GM23338 (cell line): ENCODE results near the gene KCNN2. TPM values are rescaled to one million over a fixed set of nuclear protein-coding genes. Genes with fewer than 3 reads are reported as not detected.

ENCODE experiments used
- ATAC-seq: fragments of 200-7000 bp; cut with Tn5 transposase; 3 replicates; pipeline ENCODE4 v1.9.1; 2020
- DNase-seq: peaks from one replicate; pipeline ENCODE4 v3.0.0-alpha.2; 2015; ENCODE audit warnings: low spot score
- H2AFZ ChIP-seq: fragments of 200-600 bp; sonication (generic); 2 replicates; pipeline ENCODE4 v1.8.0; 2016; ENCODE audit warnings: antibody characterized with exemption, mild to moderate bottlenecking, moderate library complexity
- H3F3A ChIP-seq: fragments of 200-600 bp; sonication (generic); replicated peaks from 2 replicates; pipeline ENCODE4 v1.8.0; 2017; ENCODE audit warnings: antibody characterized with exemption, mixed run types, low read depth
- H3K27ac ChIP-seq: fragments of 200-600 bp; sonication (generic); 2 replicates; pipeline ENCODE4 v1.6.1; 2016; ENCODE audit warnings: low read depth
- H3K27me3 ChIP-seq: fragments of 200-600 bp; sonication (generic); 2 replicates; pipeline ENCODE4 v1.8.0; 2016; ENCODE audit warnings: mild to moderate bottlenecking, mixed run types, moderate library complexity; ENCODE audit not compliant: insufficient read depth
- H3K36me3 ChIP-seq: fragments of 200-600 bp; sonication (generic); 2 replicates; pipeline ENCODE4 v1.8.0; 2016; ENCODE audit warnings: mild to moderate bottlenecking; ENCODE audit not compliant: insufficient read depth
- H3K4me1 ChIP-seq: fragments of 200-600 bp; sonication (generic); 2 replicates; pipeline ENCODE4 v1.8.0; 2016; ENCODE audit warnings: mild to moderate bottlenecking, moderate library complexity; ENCODE audit not compliant: insufficient read depth
- H3K4me2 ChIP-seq: fragments of 200-600 bp; sonication (generic); 2 replicates; pipeline ENCODE4 v1.7.1; 2017; ENCODE audit warnings: mixed run types
- H3K4me3 ChIP-seq: fragments of 200-600 bp; sonication (generic); 2 replicates; pipeline ENCODE4 v1.6.1; 2016; ENCODE audit warnings: mixed run types
- H3K79me2 ChIP-seq: fragments of 200-600 bp; sonication (generic); replicated peaks from 2 replicates; pipeline ENCODE4 v1.8.0; 2017; ENCODE audit warnings: mild to moderate bottlenecking; ENCODE audit not compliant: insufficient read depth
- H3K9me2 ChIP-seq: fragments of 200-600 bp; sonication (generic); 2 replicates; pipeline ENCODE4 v1.8.0; 2017; ENCODE audit not compliant: insufficient read depth
- H4K20me1 ChIP-seq: fragments of 200-600 bp; sonication (generic); replicated peaks from 2 replicates; pipeline ENCODE4 v1.8.0; 2017; ENCODE audit warnings: mild to moderate bottlenecking; ENCODE audit not compliant: insufficient read depth
- H3K27ac Mint-ChIP-seq: 2 replicates; pipeline ENCODE4 v1.8.0; 2020; ENCODE audit warnings: inconsistent platforms, mild to moderate bottlenecking, moderate library complexity, mixed read lengths
- H3K27me3 Mint-ChIP-seq: 3 replicates; pipeline ENCODE4 v1.8.0; 2022; ENCODE audit warnings: low read depth, mild to moderate bottlenecking, moderate library complexity, mixed read lengths, inconsistent platforms; ENCODE audit not compliant: insufficient read depth, poor library complexity
- H3K36me3 Mint-ChIP-seq: 3 replicates; pipeline ENCODE4 v1.8.0; 2021; ENCODE audit warnings: low read depth, mild to moderate bottlenecking, inconsistent platforms, moderate library complexity, mixed read lengths
- H3K4me1 Mint-ChIP-seq: 3 replicates; pipeline ENCODE4 v1.8.0; 2020; ENCODE audit warnings: mild to moderate bottlenecking, inconsistent platforms, mixed read lengths
- H3K4me3 Mint-ChIP-seq: 3 replicates; pipeline ENCODE4 v1.8.0; 2021; ENCODE audit warnings: moderate library complexity, mild to moderate bottlenecking, inconsistent platforms, mixed read lengths
- H3K9me3 Mint-ChIP-seq: 3 replicates; pipeline ENCODE4 v1.8.0; 2020; ENCODE audit warnings: moderate library complexity, mild to moderate bottlenecking, inconsistent platforms, mixed read lengths
- CREB1 ChIP-seq: fragments of 250-450 bp; sonication (Bioruptor Pico); IDR thresholded peaks from 2 replicates; pipeline ENCODE4 v1.5.0; 2020; ENCODE audit warnings: low read depth, mild to moderate bottlenecking, moderate library complexity
- CTCF ChIP-seq, 2 experiments: fragments of 200-600 bp in 1 of 2; sonication (generic) in 1 of 2; conservative IDR thresholded peaks; 2 replicates each; pipeline versions ENCODE4 v1.5.1 to v1.6.1; 2016 to 2017; ENCODE audit warnings: antibody characterized with exemption in 2 of 2, low read depth in 2 of 2, mild to moderate bottlenecking in 2 of 2, moderate library complexity in 1 of 2
- NANOG ChIP-seq: IDR thresholded peaks from 2 replicates; pipeline ENCODE4 v1.6.1; 2016; ENCODE audit warnings: antibody characterized with exemption, borderline replicate concordance
- POLR2AphosphoS5 ChIP-seq: IDR thresholded peaks from 2 replicates; pipeline ENCODE4 v1.6.1; 2016; ENCODE audit warnings: antibody characterized with exemption, low read depth
- STAT1 ChIP-seq: IDR thresholded peaks from one replicate; pipeline ENCODE4 v1.6.1; 2016; ENCODE audit warnings: antibody characterized with exemption; ENCODE audit not compliant: unreplicated experiment
- ZNF331 ChIP-seq: fragments of 250-450 bp; sonication (Bioruptor Pico); IDR thresholded peaks from 2 replicates; pipeline ENCODE4 v1.5.0; 2020; ENCODE audit warnings: low read depth, mild to moderate bottlenecking, moderate library complexity
- polyA plus RNA-seq: library from polyadenylated mRNA; unstranded; fragments of >200 nt; fragmentation: Nextera tagmentation; extraction: Ambion mirVana; gene quantifications from 2 replicates; pipeline ENCODE4 v1.2.1, GENCODE V29; 2016
- total RNA-seq: library from RNA; depleted of rRNA; stranded (reverse); fragments of >200 nt; shearing (Covaris generic); gene quantifications from 2 replicates; pipeline ENCODE4 v1.2.3, GENCODE V29; 2014

KCNN2 gene
- total and polyA plus RNA-seq, 2 experiments from 2014 or later: 14.7 to 15.9 TPM

- Mint-ChIP-seq H3K36me3 (peaks cover 5% of the 10 kb centered on the region; the same call in 2 of the 3 replicates), H3K4me3 (peak overlapping the region; percentile 98), H3K27ac (peak overlapping the region; percentile 98), H3K9me3 (no peaks in the 10 kb centered on the region; the same call in 2 of the 3 replicates), H3K4me1 (peaks cover 30% of the 10 kb centered on the region), H3K27me3 (peaks cover 13% of the 10 kb centered on the region)
- DNase-seq: peak; percentile 89
- H3K79me2 ChIP-seq: peaks cover 32% of the 10 kb centered on the region
- peak; percentile 62 for ATAC-seq
- H3K4me2 ChIP-seq: peak overlapping the region; percentile 92
- TF ChIP-seq POLR2AphosphoS5 (no peak), NANOG (no peak), CREB1 (CRISPR knock-in tag) (peak; percentile 60), CTCF (conservative IDR thresholded peaks at IDR 0.05; ENCODE audit: low read depth in 2 of 2) (peak; percentile 49 to 70), STAT1 (no peak), ZNF331 (CRISPR knock-in tag) (no peak)
- peaks cover 14% of the 10 kb centered on the region for H3K27me3 ChIP-seq
- H4K20me1 ChIP-seq: peaks cover 3% of the 10 kb centered on the region; the same call in 1 of the 2 replicates
- H3K36me3 ChIP-seq: no peaks in the 10 kb centered on the region
- H3F3A ChIP-seq: no peaks in the 10 kb centered on the region
- H3K9me2 ChIP-seq: no peaks in the 10 kb centered on the region
- H3K27ac ChIP-seq: peak overlapping the region; percentile 96
- peaks cover 31% of the 10 kb centered on the region for H3K4me1 ChIP-seq
- H2AFZ ChIP-seq: peak overlapping the region; percentile 70; the same call in 1 of the 2 replicates
- peak overlapping the region; percentile 77 for H3K4me3 ChIP-seq
Measured at GRCh38 chr5:114360816-114361723, 800 bp upstream of the KCNN2 start.

- peak; percentile 68 for DNase-seq
- peak overlapping the region; percentile 98 for H3K27ac Mint-ChIP-seq
- Histone ChIP-seq H3K4me3 (peak overlapping the region; percentile 77), H3K27ac (peak overlapping the region; percentile 96), H3K4me1 (peaks cover 23% of the 10 kb centered on the region), H3F3A (no peaks in the 10 kb centered on the region), H3K27me3 (peaks cover 14% of the 10 kb centered on the region), H2AFZ (peak overlapping the region; percentile 70), H3K9me2 (no peaks in the 10 kb centered on the region), H3K79me2 (peaks cover 45% of the 10 kb centered on the region), H3K4me2 (peak overlapping the region; percentile 92), H3K36me3 (no peaks in the 10 kb centered on the region), H4K20me1 (peaks cover 3% of the 10 kb centered on the region)
- H3K4me3 Mint-ChIP-seq: peak overlapping the region; percentile 98
- H3K36me3 Mint-ChIP-seq: peaks cover 9% of the 10 kb centered on the region; the same call in 2 of the 3 replicates
- H3K27me3 Mint-ChIP-seq: peaks cover 13% of the 10 kb centered on the region
- H3K4me1 Mint-ChIP-seq: peaks cover 21% of the 10 kb centered on the region
- no peaks in the 10 kb centered on the region; the same call in 2 of the 3 replicates for H3K9me3 Mint-ChIP-seq
- peak; percentile 17 for ATAC-seq
- TF ChIP-seq CTCF (conservative IDR thresholded peaks at IDR 0.05; ENCODE audit: low read depth in 2 of 2) (0 out of 4 replicates have a peak, but pooled peaks of 1 of the 2 experiments have one; percentile 7), CREB1 (CRISPR knock-in tag) (no peak)
Measured at GRCh38 chr5:114362197-114362976, 517 bp downstream of the KCNN2 start.
